GM23338 (cell line): Measurements from ENCODE around the gene PFN1. TPM values are rescaled to one million over a fixed set of nuclear protein-coding genes. Genes with fewer than 3 reads are reported as not detected.

Source experiments
- ATAC-seq: fragments of 200-7000 bp; cut with Tn5 transposase; 3 replicates; pipeline ENCODE4 v1.9.1; 2020
- DNase-seq: peaks from one replicate; pipeline ENCODE4 v3.0.0-alpha.2; 2015; ENCODE audit warnings: low spot score
- H2AFZ ChIP-seq: fragments of 200-600 bp; sonication (generic); 2 replicates; pipeline ENCODE4 v1.8.0; 2016; ENCODE audit warnings: antibody characterized with exemption, mild to moderate bottlenecking, moderate library complexity
- H3F3A ChIP-seq: fragments of 200-600 bp; sonication (generic); replicated peaks from 2 replicates; pipeline ENCODE4 v1.8.0; 2017; ENCODE audit warnings: antibody characterized with exemption, mixed run types, low read depth
- H3K27ac ChIP-seq: fragments of 200-600 bp; sonication (generic); 2 replicates; pipeline ENCODE4 v1.6.1; 2016; ENCODE audit warnings: low read depth
- H3K27me3 ChIP-seq: fragments of 200-600 bp; sonication (generic); 2 replicates; pipeline ENCODE4 v1.8.0; 2016; ENCODE audit warnings: mild to moderate bottlenecking, mixed run types, moderate library complexity; ENCODE audit not compliant: insufficient read depth
- H3K36me3 ChIP-seq: fragments of 200-600 bp; sonication (generic); 2 replicates; pipeline ENCODE4 v1.8.0; 2016; ENCODE audit warnings: mild to moderate bottlenecking; ENCODE audit not compliant: insufficient read depth
- H3K4me1 ChIP-seq: fragments of 200-600 bp; sonication (generic); 2 replicates; pipeline ENCODE4 v1.8.0; 2016; ENCODE audit warnings: mild to moderate bottlenecking, moderate library complexity; ENCODE audit not compliant: insufficient read depth
- H3K4me2 ChIP-seq: fragments of 200-600 bp; sonication (generic); 2 replicates; pipeline ENCODE4 v1.7.1; 2017; ENCODE audit warnings: mixed run types
- H3K4me3 ChIP-seq: fragments of 200-600 bp; sonication (generic); 2 replicates; pipeline ENCODE4 v1.6.1; 2016; ENCODE audit warnings: mixed run types
- H3K79me2 ChIP-seq: fragments of 200-600 bp; sonication (generic); replicated peaks from 2 replicates; pipeline ENCODE4 v1.8.0; 2017; ENCODE audit warnings: mild to moderate bottlenecking; ENCODE audit not compliant: insufficient read depth
- H3K9me2 ChIP-seq: fragments of 200-600 bp; sonication (generic); 2 replicates; pipeline ENCODE4 v1.8.0; 2017; ENCODE audit not compliant: insufficient read depth
- H4K20me1 ChIP-seq: fragments of 200-600 bp; sonication (generic); replicated peaks from 2 replicates; pipeline ENCODE4 v1.8.0; 2017; ENCODE audit warnings: mild to moderate bottlenecking; ENCODE audit not compliant: insufficient read depth
- H3K27ac Mint-ChIP-seq: 2 replicates; pipeline ENCODE4 v1.8.0; 2020; ENCODE audit warnings: inconsistent platforms, mild to moderate bottlenecking, moderate library complexity, mixed read lengths
- H3K27me3 Mint-ChIP-seq: 3 replicates; pipeline ENCODE4 v1.8.0; 2022; ENCODE audit warnings: low read depth, mild to moderate bottlenecking, moderate library complexity, mixed read lengths, inconsistent platforms; ENCODE audit not compliant: insufficient read depth, poor library complexity
- H3K36me3 Mint-ChIP-seq: 3 replicates; pipeline ENCODE4 v1.8.0; 2021; ENCODE audit warnings: low read depth, mild to moderate bottlenecking, inconsistent platforms, moderate library complexity, mixed read lengths
- H3K4me1 Mint-ChIP-seq: 3 replicates; pipeline ENCODE4 v1.8.0; 2020; ENCODE audit warnings: mild to moderate bottlenecking, inconsistent platforms, mixed read lengths
- H3K4me3 Mint-ChIP-seq: 3 replicates; pipeline ENCODE4 v1.8.0; 2021; ENCODE audit warnings: moderate library complexity, mild to moderate bottlenecking, inconsistent platforms, mixed read lengths
- H3K9me3 Mint-ChIP-seq: 3 replicates; pipeline ENCODE4 v1.8.0; 2020; ENCODE audit warnings: moderate library complexity, mild to moderate bottlenecking, inconsistent platforms, mixed read lengths
- CREB1 ChIP-seq: fragments of 250-450 bp; sonication (Bioruptor Pico); IDR thresholded peaks from 2 replicates; pipeline ENCODE4 v1.5.0; 2020; ENCODE audit warnings: low read depth, mild to moderate bottlenecking, moderate library complexity
- POLR2AphosphoS5 ChIP-seq: IDR thresholded peaks from 2 replicates; pipeline ENCODE4 v1.6.1; 2016; ENCODE audit warnings: antibody characterized with exemption, low read depth
- STAT1 ChIP-seq: IDR thresholded peaks from one replicate; pipeline ENCODE4 v1.6.1; 2016; ENCODE audit warnings: antibody characterized with exemption; ENCODE audit not compliant: unreplicated experiment
- ZNF114 ChIP-seq: fragments of 250-450 bp; sonication (Bioruptor Pico); IDR thresholded peaks from 2 replicates; pipeline ENCODE4 v1.5.0; 2020; ENCODE audit warnings: mild to moderate bottlenecking, moderate library complexity
- polyA plus RNA-seq: library from polyadenylated mRNA; unstranded; fragments of >200 nt; fragmentation: Nextera tagmentation; extraction: Ambion mirVana; gene quantifications from 2 replicates; pipeline ENCODE4 v1.2.1, GENCODE V29; 2016
- total RNA-seq: library from RNA; depleted of rRNA; stranded (reverse); fragments of >200 nt; shearing (Covaris generic); gene quantifications from 2 replicates; pipeline ENCODE4 v1.2.3, GENCODE V29; 2014
- TF ChIP-seq, protein P1 (sequence below): IDR thresholded peaks from 2 replicates; pipeline ENCODE4 v1.6.1; 2016; ENCODE audit warnings: antibody characterized with exemption

PFN1 gene
- total and polyA plus RNA-seq, 2 experiments from 2014 or later: 2,002 to 3,709 TPM

DNA sequence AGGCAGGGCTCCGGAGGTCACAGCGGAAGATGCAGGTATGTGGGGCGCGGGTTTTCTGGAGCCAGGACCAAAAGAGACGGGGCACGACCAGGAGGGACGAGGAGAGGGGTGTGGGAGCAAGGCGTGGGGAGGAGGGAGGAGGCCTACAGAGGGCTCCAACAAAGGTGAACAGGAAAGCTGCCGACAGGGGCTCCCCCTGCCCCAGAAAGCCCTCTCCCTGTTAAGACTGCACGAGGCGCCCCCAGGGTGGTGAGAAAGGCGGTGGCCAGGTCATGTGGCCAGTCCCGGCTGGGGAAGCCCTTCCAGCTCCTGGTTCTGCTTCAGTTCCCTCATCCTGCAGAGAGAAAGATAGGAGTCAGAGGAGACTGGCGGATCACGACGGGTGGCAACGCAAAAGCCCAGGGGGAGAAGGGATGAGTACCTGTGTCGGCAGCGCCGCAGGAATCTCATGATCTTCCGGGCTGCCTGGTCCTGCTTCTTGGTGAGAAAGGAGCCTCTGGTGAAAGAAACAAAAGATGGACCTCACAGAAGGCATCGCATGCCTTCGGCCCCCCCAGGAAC is 20.2 kb upstream of the PFN1 start:
- TF ChIP-seq STAT1 (no peak), CREB1 (CRISPR knock-in tag) (no peak)
- Mint-ChIP-seq H3K27ac (no peak overlapping the region), H3K36me3 (peaks cover 65% of the 10 kb centered on the region), H3K4me1 (peaks cover 35% of the 10 kb centered on the region), H3K4me3 (no peak overlapping the region), H3K27me3 (peaks cover 29% of the 10 kb centered on the region), H3K9me3 (peaks cover 18% of the 10 kb centered on the region)
- Histone ChIP-seq H3K79me2 (peaks cover 38% of the 10 kb centered on the region), H3K9me2 (no peaks in the 10 kb centered on the region), H3K36me3 (no peaks in the 10 kb centered on the region; the same call in 1 of the 2 replicates), H3K27ac (peak overlapping the region; percentile 97), H3K4me1 (peaks cover 26% of the 10 kb centered on the region), H3K27me3 (peaks cover 7% of the 10 kb centered on the region; the same call in 1 of the 2 replicates), H3K4me3 (peak overlapping the region; percentile 59), H2AFZ (peak overlapping the region; percentile 63), H4K20me1 (0 out of 2 replicates have a peak, but pooled peaks cover 9% of the 10 kb centered on the region), H3K4me2 (peak overlapping the region; percentile 99), H3F3A (peaks cover 19% of the 10 kb centered on the region; the same call in 1 of the 2 replicates)
- ATAC-seq (peak; percentile 2), DNase-seq (peak; percentile 59)

DNA sequence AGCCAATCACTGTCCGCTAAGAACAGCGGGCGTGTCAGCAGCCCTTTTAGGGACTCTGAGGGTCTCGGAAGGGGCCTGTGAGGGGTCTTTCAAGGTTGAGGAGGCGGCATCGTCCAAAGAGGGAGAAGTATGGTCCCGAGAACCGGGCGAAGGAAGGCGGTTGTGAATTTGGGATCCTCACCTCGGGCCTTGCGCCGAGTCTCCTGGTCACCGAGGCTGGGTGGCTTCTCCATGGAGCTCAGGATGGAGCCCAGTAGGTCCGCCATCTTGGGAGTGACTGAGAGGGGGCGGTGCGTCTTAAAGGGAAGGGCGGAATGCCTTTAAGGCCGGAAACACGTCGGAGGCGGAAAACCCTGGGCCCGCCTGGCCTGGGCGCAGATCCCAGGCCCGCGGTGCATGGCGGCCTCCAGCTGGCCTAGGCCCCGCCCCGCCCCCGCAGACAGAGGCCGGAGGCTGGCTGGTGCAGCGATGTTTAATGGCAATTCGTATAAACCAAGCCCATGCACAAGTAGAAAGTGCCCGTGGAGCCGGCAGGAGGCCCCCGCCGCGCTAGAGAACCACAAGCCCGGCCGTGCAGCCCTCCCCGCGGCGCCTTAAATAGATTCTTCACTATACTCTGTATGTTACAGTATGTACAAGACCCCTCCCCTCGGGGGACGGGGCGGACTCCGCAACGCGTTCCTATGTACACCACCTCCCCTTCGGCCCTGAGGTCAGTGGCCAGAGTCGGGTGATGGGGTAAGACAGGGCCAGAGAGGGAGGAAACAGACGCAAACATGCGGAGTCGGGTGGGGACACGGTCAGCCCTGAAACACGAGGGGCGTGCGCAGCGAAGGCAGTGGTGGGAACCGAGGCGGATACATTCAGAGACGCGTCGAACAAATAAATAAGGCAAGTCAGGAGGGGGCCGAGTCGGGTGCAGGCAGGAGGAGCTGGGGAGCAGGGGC is 19.5 kb upstream of the PFN1 start, which contains the start of gene SPAG7:
SPAG7 (minus strand) TSS at position 279 of the 947 bp plus-strand sequence; CDS start at position 266, 13 bp downstream.
- Mint-ChIP-seq H3K27ac (no peak within 1 kb of the TSS; the same call in 1 of the 2 replicates), H3K4me3 (no peak within 1 kb of the TSS), H3K36me3 (peaks cover 65% of the 10 kb centered on the region), H3K27me3 (peaks cover 24% of the 10 kb centered on the region), H3K9me3 (peaks cover 18% of the 10 kb centered on the region), H3K4me1 (peaks cover 31% of the 10 kb centered on the region)
- no peak for TF ChIP-seq ZNF114 (CRISPR knock-in tag)
- TF ChIP-seq, protein P1, sequence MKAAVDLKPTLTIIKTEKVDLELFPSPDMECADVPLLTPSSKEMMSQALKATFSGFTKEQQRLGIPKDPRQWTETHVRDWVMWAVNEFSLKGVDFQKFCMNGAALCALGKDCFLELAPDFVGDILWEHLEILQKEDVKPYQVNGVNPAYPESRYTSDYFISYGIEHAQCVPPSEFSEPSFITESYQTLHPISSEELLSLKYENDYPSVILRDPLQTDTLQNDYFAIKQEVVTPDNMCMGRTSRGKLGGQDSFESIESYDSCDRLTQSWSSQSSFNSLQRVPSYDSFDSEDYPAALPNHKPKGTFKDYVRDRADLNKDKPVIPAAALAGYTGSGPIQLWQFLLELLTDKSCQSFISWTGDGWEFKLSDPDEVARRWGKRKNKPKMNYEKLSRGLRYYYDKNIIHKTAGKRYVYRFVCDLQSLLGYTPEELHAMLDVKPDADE: 0 out of 2 replicates have a peak, but pooled peaks have one; percentile 2
- TF ChIP-seq CREB1 (CRISPR knock-in tag): peak; percentile 37
- TF ChIP-seq STAT1: no peak
- peak; percentile 46 for TF ChIP-seq POLR2AphosphoS5
- Histone ChIP-seq H3K4me3 (peak within 1 kb of the TSS; percentile 69), H3K79me2 (peaks cover 38% of the 10 kb centered on the region), H3K27ac (peak within 1 kb of the TSS; percentile 97), H3K27me3 (no peaks in the 10 kb centered on the region), H2AFZ (peak within 1 kb of the TSS; percentile 63), H3K4me1 (peaks cover 26% of the 10 kb centered on the region), H3F3A (peaks cover 16% of the 10 kb centered on the region; the same call in 1 of the 2 replicates), H3K9me2 (no peaks in the 10 kb centered on the region), H4K20me1 (0 out of 2 replicates have a peak, but pooled peaks cover 9% of the 10 kb centered on the region), H3K4me2 (peak within 1 kb of the TSS; percentile 99), H3K36me3 (no peaks in the 10 kb centered on the region; the same call in 1 of the 2 replicates)
- DNase-seq (peak; percentile 96), ATAC-seq (peak; percentile 60)
